Measurements from ENCODE around the gene HNRNPU. TPM values are rescaled to one million over a fixed set of nuclear protein-coding genes. Genes with fewer than 3 reads are reported as not detected.

The HNRNPU gene
- total RNA-seq, 4 donors from 2014 or later: 325 to 565 (median 451) TPM

GRCh38 chr1:244858357-244858756 is 6.0 kb downstream of the HNRNPU start:
- no peak for TF ChIP-seq CTCF (IDR thresholded peaks at IDR 0.05)
- ATAC-seq (ENCODE audit: low FRiP score): no peak

GRCh38 chr1:244857761-244858160 is 6.6 kb downstream of the HNRNPU start:
- DNase-seq (ENCODE audit: low spot score): no peak
- no peak for ATAC-seq (ENCODE audit: low FRiP score)
- TF ChIP-seq CTCF (IDR thresholded peaks at IDR 0.05): no peak

More at GRCh38 chr1:244858357-244858756, 6.0 kb downstream of the HNRNPU start:
- no peak for DNase-seq (ENCODE audit: low spot score)

- ATAC-seq (ENCODE audit: low FRiP score): no peak
- no peak for TF ChIP-seq CTCF (IDR thresholded peaks at IDR 0.05)
- no peak for DNase-seq (ENCODE audit: low spot score)
Measured at GRCh38 chr1:244854865-244855578, 9.3 kb downstream of the HNRNPU start.

GRCh38 chr1:244854166-244854565 is 10.2 kb downstream of the HNRNPU start:
- DNase-seq (ENCODE audit: low spot score) (no peak), ATAC-seq (ENCODE audit: low FRiP score) (no peak)
- no peak for TF ChIP-seq CTCF (IDR thresholded peaks at IDR 0.05)

- no peak for TF ChIP-seq CTCF (IDR thresholded peaks at IDR 0.05)
- no peak for DNase-seq (ENCODE audit: low spot score)
- no peak for ATAC-seq (ENCODE audit: low FRiP score)
Measured at GRCh38 chr1:244852694-244853093, 11.6 kb downstream of the HNRNPU start.

- ATAC-seq (ENCODE audit: low FRiP score): no peak
- TF ChIP-seq CTCF (IDR thresholded peaks at IDR 0.05): no peak
- DNase-seq (ENCODE audit: low spot score): no peak
Measured at GRCh38 chr1:244851546-244852231, 12.7 kb downstream of the HNRNPU start.

- ATAC-seq (ENCODE audit: low FRiP score): no peak
- no peak for DNase-seq (ENCODE audit: low spot score)
- no peak for TF ChIP-seq CTCF (IDR thresholded peaks at IDR 0.05)
Measured at GRCh38 chr1:244850896-244851295, 13.4 kb downstream of the HNRNPU start.

Measured in omental fat pad (tissue), 4 donors.